HepG2 (cell line): ENCODE measurements around the gene CNPY1. TPM values are rescaled to one million over a fixed set of nuclear protein-coding genes. Genes with fewer than 3 reads are reported as not detected.

Experiments used
- ATAC-seq: fragments of 200-7000 bp; cut with Tn5 transposase; 3 replicates; pipeline ENCODE4 v1.9.1; 2020; ENCODE audit warnings: mild to moderate bottlenecking, moderate library complexity
- BruUV-seq: library from RNA; stranded (reverse); fragments of 400-500 nt; replicated peaks from 2 replicates; lab custom pipeline; 2021; lab: Mats Ljungman, UMichigan
- CTCF ChIA-PET: fragments of 300-600 bp; formaldehyde crosslinking; extraction: SDS; loops from one replicate; lab custom pipeline; 2021; ENCODE audit warnings: low total read pairs, inconsistent platforms, low intra/inter-chr PET ratio; lab: Yijun Ruan, JAX
- POLR2A ChIA-PET: fragments of 350-600 bp; sonication (Branson Sonifier 250); formaldehyde crosslinking; loops from one replicate; lab custom pipeline; 2020; ENCODE audit warnings: antibody characterized with exemption, inconsistent platforms; lab: Yijun Ruan, JAX
- DNase-seq: peaks from one replicate; pipeline ENCODE4 v3.0.0-alpha.2; 2015; ENCODE audit warnings: low spot score
- FAIRE-seq: peaks from 3 replicates; lab custom pipeline; 2011; peaks lifted over from hg19 to GRCh38; lab: Jason Lieb, UNC
- H2AFZ ChIP-seq: one replicate; pipeline ENCODE4 v1.6.1; 2011; ENCODE audit warnings: low read length, inconsistent platforms
- H3K27ac ChIP-seq: fragments of 300-600 bp; 3 replicates; pipeline ENCODE4 v1.8.0; 2011; ENCODE audit warnings: mixed run types, mild to moderate bottlenecking, mixed read lengths, low read length, inconsistent platforms; ENCODE audit not compliant: insufficient read depth; ENCODE audit errors: extremely low read length
- H3K27me3 ChIP-seq, 2 experiments: fragments of 200-600 bp in 1 of 2; 2 replicates in 1 of 2; 3 replicates in 1 of 2; pipeline versions ENCODE4 v1.6.0 to v1.8.0; 2011; ENCODE audit warnings: low read length in 2 of 2, mild to moderate bottlenecking in 2 of 2, moderate library complexity in 2 of 2, inconsistent platforms in 1 of 2; ENCODE audit not compliant: insufficient read depth in 2 of 2, control insufficient read depth in 1 of 2
- H3K36me3 ChIP-seq, 2 experiments: fragments of 200-600 bp in 1 of 2; replicated peaks in 1 of 2; 2 replicates in 1 of 2; 3 replicates in 1 of 2; pipeline versions ENCODE4 v1.5.1 to v1.8.0; 2011; ENCODE audit warnings: low read length in 2 of 2, inconsistent platforms in 1 of 2; ENCODE audit not compliant: insufficient read depth in 2 of 2, control insufficient read depth in 1 of 2
- H3K4me1 ChIP-seq: 2 replicates; pipeline ENCODE4 v1.5.1; 2012; ENCODE audit warnings: low read length, inconsistent platforms; ENCODE audit not compliant: insufficient read depth
- H3K4me2 ChIP-seq: 2 replicates; pipeline ENCODE4 v1.6.0; 2011; ENCODE audit warnings: low read depth, low read length, inconsistent platforms
- H3K4me3 ChIP-seq, 3 experiments: fragments of 200-600 bp in 1 of 3; sonication (generic), shearing (Covaris generic) in 1 of 3; replicated peaks in 1 of 3; 2 replicates each; pipeline ENCODE4 v1.5.1; 2011 to 2016; ENCODE audit warnings: low read length in 3 of 3, inconsistent platforms in 2 of 3, low read depth in 2 of 3, mild to moderate bottlenecking in 2 of 3, control low read depth in 1 of 3, mixed read lengths in 1 of 3; ENCODE audit not compliant: insufficient read depth in 1 of 3
- H3K79me2 ChIP-seq: one replicate; pipeline ENCODE4 v1.6.1; 2011; ENCODE audit warnings: low read length, inconsistent platforms; ENCODE audit not compliant: insufficient read depth
- H3K9ac ChIP-seq: 2 replicates; pipeline ENCODE4 v1.6.0; 2011; ENCODE audit warnings: mild to moderate bottlenecking, low read depth, low read length, inconsistent platforms; ENCODE audit not compliant: insufficient read depth
- H3K9me3 ChIP-seq: 2 replicates; pipeline ENCODE4 v1.5.1; 2012; ENCODE audit warnings: mild to moderate bottlenecking, low read length
- H4K20me1 ChIP-seq: 2 replicates; pipeline ENCODE4 v1.6.0; 2011; ENCODE audit warnings: inconsistent platforms, mild to moderate bottlenecking, low read length, moderate library complexity; ENCODE audit not compliant: insufficient read depth
- CBX2 ChIP-seq, 2 experiments: fragments of 200-600 bp in 1 of 2; sonication (generic); formaldehyde crosslinking in 1 of 2; IDR thresholded peaks; 2 replicates each; pipeline versions ENCODE4 v1.7.0 to v1.8.1; 2018 to 2022; ENCODE audit warnings: low read depth in 2 of 2, low read length in 1 of 2, mild to moderate bottlenecking in 1 of 2, missing genetic modification reagents in 1 of 2
- FOXA1 ChIP-seq, 2 experiments: fragments of 450-650 bp in 1 of 2; sonication (generic) in 1 of 2; formaldehyde crosslinking in 1 of 2; IDR thresholded peaks; 2 replicates each; pipeline versions ENCODE4 v1.4.0 to v1.6.1; 2016 to 2020; ENCODE audit warnings: missing genetic modification reagents in 1 of 2
- GLI4 ChIP-seq: sonication (generic); formaldehyde crosslinking; IDR thresholded peaks from 2 replicates; pipeline ENCODE4 v1.5.1; 2020; ENCODE audit warnings: missing genetic modification reagents, mild to moderate bottlenecking, moderate library complexity, borderline replicate concordance
- NR2C2 ChIP-seq: sonication (generic); formaldehyde crosslinking; IDR thresholded peaks from 2 replicates; pipeline ENCODE4 v1.4.0; 2020; ENCODE audit warnings: missing genetic modification reagents, mild to moderate bottlenecking, moderate library complexity, borderline replicate concordance
- NR2F1 ChIP-seq, 2 experiments: fragments of 450-650 bp in 1 of 2; formaldehyde crosslinking in 1 of 2; IDR thresholded peaks; 2 replicates each; pipeline versions ENCODE4 v1.5.0 to v1.6.1; 2016 to 2020; ENCODE audit warnings: mild to moderate bottlenecking in 1 of 2, missing compliant biosample characterization in 1 of 2, missing genetic modification reagents in 1 of 2, moderate library complexity in 1 of 2
- RNF2 ChIP-seq: fragments of 450-650 bp; conservative IDR thresholded peaks from 2 replicates; pipeline ENCODE4 v1.6.1; 2016; ENCODE audit warnings: low read depth
- SCMH1 ChIP-seq: sonication (generic); formaldehyde crosslinking; IDR thresholded peaks from 2 replicates; pipeline ENCODE4 v1.9.0; 2021; ENCODE audit warnings: missing genetic modification reagents, mild to moderate bottlenecking, borderline replicate concordance
- ZNF292 ChIP-seq: sonication (generic); formaldehyde crosslinking; IDR thresholded peaks from 2 replicates; pipeline ENCODE4 v1.8.1; 2022; ENCODE audit warnings: mild to moderate bottlenecking, low read depth, missing genetic modification reagents, borderline replicate concordance
- WGBS: methylation state at CpG from one replicate; pipeline ENCODE4 v1.1.6; 2017; ENCODE audit warnings: low lambda C conversion rate; 5-methylcytosine and 5-hydroxymethylcytosine counted together
- in situ Hi-C: cut with HindIII; loops from 2 replicates; pipeline ENCODE4 v1.10.0; 2017; ENCODE audit warnings: low pct_unique_long_range_greater_than_20kb; ENCODE audit not compliant: extremely low pct_ligation_motif_present
- intact Hi-C: fragments of 100-400 bp; cut with micrococcal nuclease; formaldehyde crosslinking; loops from one replicate; pipeline ENCODE4 v1.10.0; 2022; ENCODE audit not compliant: unreplicated experiment
- polyA plus RNA-seq, 8 experiments: library from polyadenylated mRNA; depleted of rRNA in 3 of 8; stranded (reverse) in 7 of 8; unstranded in 1 of 8; fragments of >200 nt; fragmentation: Illumina TruSeq in 4 of 8; extraction: Trizol in 4 of 8; gene quantifications; 2 replicates each; pipeline versions ENCODE4 v1.2.1 to v1.2.3, GENCODE V29; 2011 to 2016; ENCODE audit warnings: low read depth in 4 of 8, missing spikeins in 1 of 8, mixed read lengths in 1 of 8; ENCODE audit not compliant: insufficient read depth in 1 of 8
- total RNA-seq, 5 experiments: library from RNA; depleted of rRNA; stranded (reverse); fragments of >200 nt; fragmentation: Illumina TruSeq; extraction: Trizol; gene quantifications; 2 replicates each; pipeline ENCODE4 v1.2.3, GENCODE V29; 2016; ENCODE audit warnings: low read depth in 1 of 5
- TF ChIP-seq, protein P1 (sequence below), 2 experiments: fragments of 450-650 bp in 1 of 2; sonication (generic) in 1 of 2; formaldehyde crosslinking; IDR thresholded peaks; 2 replicates each; pipeline versions ENCODE4 v1.5.0 to v1.8.0; 2020 to 2022; ENCODE audit warnings: mild to moderate bottlenecking in 1 of 2, missing genetic modification reagents in 1 of 2

CNPY1 gene
- total and polyA plus RNA-seq, 2 of the 13 experiments (the other 11 are each of a cell fraction or from before 2014, with no cell fraction given), result not detected

GRCh38 chr7:155506854-155507337, 39.5 kb downstream of the CNPY1 start:
- no peak overlapping the region for H3K4me3 ChIP-seq
- H3K4me2 ChIP-seq, result peak overlapping the region; percentile 35; the same call in 1 of the 2 replicates
- peak; percentile 22; the same call in 1 of the 2 replicates for TF ChIP-seq ZNF292 (CRISPR knock-in tag)
- no peak for TF ChIP-seq GLI4 (CRISPR knock-in tag)
- 0 out of 2 replicates have a peak, but pooled peaks have one; percentile 49 for TF ChIP-seq RNF2
- no peak for TF ChIP-seq NR2F1 (CRISPR knock-in tag; IDR thresholded peaks at IDR 0.05)
- TF ChIP-seq FOXA1 (IDR thresholded peaks at IDR 0.05), result no peak
- 0 out of 2 replicates have a peak, but pooled peaks have one; percentile 11 for TF ChIP-seq FOXA1 (CRISPR knock-in tag; IDR thresholded peaks at IDR 0.05)
- TF ChIP-seq NR2C2 (CRISPR knock-in tag), result no peak
- TF ChIP-seq, protein P1, sequence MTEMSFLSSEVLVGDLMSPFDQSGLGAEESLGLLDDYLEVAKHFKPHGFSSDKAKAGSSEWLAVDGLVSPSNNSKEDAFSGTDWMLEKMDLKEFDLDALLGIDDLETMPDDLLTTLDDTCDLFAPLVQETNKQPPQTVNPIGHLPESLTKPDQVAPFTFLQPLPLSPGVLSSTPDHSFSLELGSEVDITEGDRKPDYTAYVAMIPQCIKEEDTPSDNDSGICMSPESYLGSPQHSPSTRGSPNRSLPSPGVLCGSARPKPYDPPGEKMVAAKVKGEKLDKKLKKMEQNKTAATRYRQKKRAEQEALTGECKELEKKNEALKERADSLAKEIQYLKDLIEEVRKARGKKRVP (CRISPR knock-in tag; IDR thresholded peaks at IDR 0.05), result peak in 1 of 2 experiments; percentile 87; a peak in 2 of 4 replicates
- peak; percentile 69; the same call in 1 of the 2 replicates for TF ChIP-seq SCMH1 (CRISPR knock-in tag)
- TF ChIP-seq CBX2 (IDR thresholded peaks at IDR 0.05; ENCODE audit: low read depth, low read length), result 0 out of 2 replicates have a peak, but pooled peaks have one; percentile 34
- TF ChIP-seq CBX2 (CRISPR knock-in tag; IDR thresholded peaks at IDR 0.05; ENCODE audit: low read depth), result no peak
- TF ChIP-seq, all 625 proteins: peak for 6
- Histone ChIP-seq H3K36me3 (no peaks in the 10 kb centered on the region), H3K27ac (no peak overlapping the region), H4K20me1 (no peaks in the 10 kb centered on the region), H3K4me1 (0 out of 2 replicates have a peak, but pooled peaks cover 11% of the 10 kb centered on the region), H2AFZ (no peak overlapping the region), H3K9ac (no peak overlapping the region), H3K9me3 (no peaks in the 10 kb centered on the region), H3K79me2 (no peaks in the 10 kb centered on the region), H3K27me3 (peaks cover 3 to 56% of the 10 kb centered on the region in 2 experiments; a peak in 4 of 5 replicates)
- ATAC-seq (peak; percentile 77), DNase-seq (no peak), FAIRE-seq (no peak)
- intact Hi-C loops (no loop called here), in situ Hi-C loops (no loop called here)
- ChIA-PET POLR2A (no interaction called here), CTCF (no interaction called here)
- BruUV-seq, result no TSS peak
- 6% methylated on average over 14 of the region's 14 CpGs for WGBS
